ENCODE measurements around the gene CERS6.

CERS6 gene

GRCh38 chr2:168643979-168644378 lies 187.9 kb downstream of the CERS6 start:
- no peak overlapping the region for H3K4me3 ChIP-seq (ENCODE audit: low read depth, low read length)
- no peak for DNase-seq (ENCODE audit: low read depth)
- TF ChIP-seq CTCF (IDR thresholded peaks at IDR 0.05; ENCODE audit: control insufficient read depth, extremely low read depth, insufficient read depth), result no peak

DNA sequence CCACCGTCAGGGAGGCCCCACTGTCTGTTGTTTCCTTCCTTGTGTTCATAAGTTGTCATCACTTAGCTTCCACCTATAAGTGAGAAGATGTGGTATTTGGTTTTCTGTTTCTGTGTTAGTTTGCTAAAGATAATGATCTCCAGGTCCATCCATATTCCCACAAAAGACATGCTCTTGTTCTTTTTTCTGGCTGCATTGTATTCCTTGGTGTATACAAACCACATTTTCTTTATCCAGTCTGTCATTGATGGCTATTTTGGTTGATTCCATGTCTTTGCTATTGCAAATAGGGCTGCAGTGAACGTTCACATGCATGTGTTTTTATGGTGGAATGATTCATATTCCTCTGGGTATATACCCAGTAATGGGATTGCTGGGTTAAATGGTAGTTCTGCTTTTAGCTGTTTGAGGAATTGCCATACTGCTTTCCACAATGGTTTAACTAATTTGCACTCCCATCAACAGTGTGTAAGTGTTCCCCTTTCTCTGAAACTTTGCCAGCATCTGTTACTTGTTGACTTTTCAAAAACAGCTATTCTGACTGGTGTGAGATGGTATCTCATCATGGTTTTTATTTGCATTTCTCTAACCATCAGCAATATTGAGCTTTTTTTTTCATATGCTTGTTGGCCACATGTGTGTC lies 189.7 kb downstream of the CERS6 start:
- TF ChIP-seq CTCF (IDR thresholded peaks at IDR 0.05; ENCODE audit: control insufficient read depth, extremely low read depth, insufficient read depth), result no peak
- no peak for DNase-seq (ENCODE audit: low read depth)
- no peak overlapping the region for H3K4me3 ChIP-seq (ENCODE audit: low read depth, low read length)

- DNase-seq (ENCODE audit: low read depth), result no peak
Measured at GRCh38 chr2:168649105-168649504, 193.0 kb downstream of the CERS6 start.

GRCh38 chr2:168649562-168649961 lies 193.5 kb downstream of the CERS6 start:
- TF ChIP-seq CTCF (IDR thresholded peaks at IDR 0.05; ENCODE audit: control insufficient read depth, extremely low read depth, insufficient read depth), result no peak
- DNase-seq (ENCODE audit: low read depth), result no peak
- H3K4me3 ChIP-seq (ENCODE audit: low read depth, low read length), result no peak overlapping the region

More at GRCh38 chr2:168649105-168649504, 193.0 kb downstream of the CERS6 start:
- no peak for TF ChIP-seq CTCF (IDR thresholded peaks at IDR 0.05; ENCODE audit: control insufficient read depth, extremely low read depth, insufficient read depth)
- no peak overlapping the region for H3K4me3 ChIP-seq (ENCODE audit: low read depth, low read length)

GRCh38 chr2:168650139-168650538 lies 194.1 kb downstream of the CERS6 start:
- TF ChIP-seq CTCF (IDR thresholded peaks at IDR 0.05; ENCODE audit: control insufficient read depth, extremely low read depth, insufficient read depth), result no peak
- H3K4me3 ChIP-seq (ENCODE audit: low read depth, low read length), result no peak overlapping the region
- DNase-seq (ENCODE audit: low read depth), result no peak

DNA sequence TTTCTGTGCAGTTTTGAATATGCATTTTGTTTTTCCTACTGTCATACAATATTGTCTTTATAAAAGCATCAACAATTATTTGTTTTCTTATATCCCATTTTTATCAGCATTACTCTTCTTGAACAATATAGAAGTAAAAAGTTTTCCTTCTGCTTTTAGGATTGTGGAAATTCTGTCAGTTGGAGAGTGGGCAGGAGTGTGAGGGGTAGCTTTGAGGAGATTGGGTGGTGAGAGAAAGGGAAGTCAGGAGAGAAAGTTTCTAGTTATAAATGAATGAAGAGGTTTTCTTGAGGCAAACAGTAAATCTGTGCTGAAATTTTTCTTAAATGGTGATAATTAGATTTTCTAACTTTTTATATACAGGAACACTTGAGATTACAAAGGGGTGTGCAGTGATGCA lies 194.7 kb downstream of the CERS6 start:
- DNase-seq (ENCODE audit: low read depth), result no peak
- H3K4me3 ChIP-seq (ENCODE audit: low read depth, low read length), result no peak overlapping the region
- no peak for TF ChIP-seq CTCF (IDR thresholded peaks at IDR 0.05; ENCODE audit: control insufficient read depth, extremely low read depth, insufficient read depth)
